ENCODE data around the gene HP1BP3.

GRCh38 chr1:20708057-20708456 lies 79.0 kb downstream of the HP1BP3 start:
- TF ChIP-seq CTCF (IDR thresholded peaks at IDR 0.05; ENCODE audit: poor library complexity, severe bottlenecking): no peak
- no peak for TF ChIP-seq REST (IDR thresholded peaks at IDR 0.05; ENCODE audit: borderline replicate concordance)
